Cardiac muscle cell (in vitro differentiated cells and primary cell): ENCODE results near the gene JAKMIP1. TPM values are rescaled to one million over a fixed set of nuclear protein-coding genes. Genes with fewer than 3 reads are reported as not detected.

Experiments
- DNase-seq, 2 donors: peaks; one replicate each; pipeline versions ENCODE4 v3.0.0 to v3.0.0-alpha.2; 2010 to 2017; ENCODE audit warnings: low read depth in 1 of 2, low spot score in 1 of 2
- H3K27ac ChIP-seq: fragments of 200-600 bp; sonication (generic); 2 replicates; pipeline ENCODE4 v1.5.1; 2016
- H3K27me3 ChIP-seq: fragments of 200-600 bp; sonication (generic); 2 replicates; pipeline ENCODE4 v1.6.0; 2016; ENCODE audit warnings: control low read depth
- H3K36me3 ChIP-seq: fragments of 200-600 bp; sonication (generic); 2 replicates; pipeline ENCODE4 v1.5.1; 2016; ENCODE audit warnings: control low read depth
- H3K4me1 ChIP-seq: fragments of 200-600 bp; sonication (generic); 2 replicates; pipeline ENCODE4 v1.8.1; 2017; ENCODE audit warnings: low read depth, mild to moderate bottlenecking, mixed run types
- H3K4me3 ChIP-seq: fragments of 200-600 bp; sonication (generic); 2 replicates; pipeline ENCODE4 v1.5.1; 2016; ENCODE audit warnings: mild to moderate bottlenecking
- H3K9me3 ChIP-seq: fragments of 200-600 bp; sonication (generic); 2 replicates; pipeline ENCODE4 v1.5.1; 2017; ENCODE audit warnings: low read depth, mild to moderate bottlenecking, control low read depth
- CTCF ChIP-seq: IDR thresholded peaks from 2 replicates; pipeline ENCODE4 v1.5.1; 2012; ENCODE audit warnings: low read depth, mild to moderate bottlenecking, low read length
- polyA plus RNA-seq: library from polyadenylated mRNA; unstranded; fragments of >200 nt; fragmentation: Nextera tagmentation; extraction: Ambion mirVana; gene quantifications from 2 replicates; pipeline ENCODE4 v1.2.1, GENCODE V29; 2016
- total RNA-seq: library from RNA; depleted of rRNA; stranded (reverse); fragments of >200 nt; gene quantifications from 2 replicates; pipeline ENCODE4 v1.2.3, GENCODE V29; 2016

Gene JAKMIP1
- total and polyA plus RNA-seq, 2 experiments from 2014 or later: 0.68 to 1.2 TPM

GRCh38 chr4:6153874-6154273, 46.5 kb downstream of the JAKMIP1 start:
- Histone ChIP-seq H3K9me3 (no peaks in the 10 kb centered on the region), H3K4me3 (no peak overlapping the region), H3K27me3 (no peaks in the 10 kb centered on the region), H3K4me1 (no peaks in the 10 kb centered on the region), H3K27ac (no peak overlapping the region), H3K36me3 (no peaks in the 10 kb centered on the region)
- DNase-seq: peak in 1 of 2 donors; percentile 22
- no peak for TF ChIP-seq CTCF

DNA sequence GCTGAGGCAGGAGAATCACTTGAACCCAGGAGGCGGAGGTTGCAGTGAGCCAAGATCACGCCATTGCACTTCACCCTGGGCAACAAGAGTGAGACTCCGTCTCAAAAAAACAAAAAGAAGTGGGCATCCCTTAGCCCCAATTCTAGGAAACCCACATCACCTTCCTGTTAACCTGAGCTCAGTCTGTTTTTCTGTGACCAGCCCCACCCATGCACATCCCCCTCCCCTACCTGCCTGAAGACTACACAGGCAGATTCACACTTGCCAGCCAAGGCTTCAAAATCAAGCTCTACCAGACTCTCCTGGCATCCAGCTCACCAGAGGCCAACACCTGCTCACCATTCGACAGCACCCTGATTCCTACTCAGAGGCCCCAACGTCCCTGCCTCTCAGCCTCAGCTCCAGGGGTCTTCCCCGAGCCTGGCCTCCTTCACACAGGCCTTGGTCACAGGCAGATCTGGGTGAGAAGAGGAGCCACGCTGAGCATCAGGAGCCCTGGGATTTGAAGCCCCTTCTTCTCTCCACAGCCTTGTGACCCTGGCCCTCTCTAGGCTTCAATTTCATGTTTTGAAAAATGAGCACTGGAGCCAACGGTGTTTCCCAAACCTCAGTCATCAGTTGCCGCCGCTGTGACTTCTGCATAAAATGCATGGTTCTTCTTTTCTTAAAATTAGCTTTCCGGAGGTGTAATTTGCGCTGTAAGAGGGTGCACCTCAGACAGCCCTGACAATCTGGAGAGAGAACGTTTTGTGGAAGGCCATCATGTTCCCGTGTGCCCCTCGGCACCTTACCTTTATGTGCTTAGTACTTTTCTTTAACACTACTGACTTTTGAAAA, 47.3 kb downstream of the JAKMIP1 start:
- Histone ChIP-seq H3K27ac (no peak overlapping the region), H3K4me1 (no peaks in the 10 kb centered on the region), H3K27me3 (no peaks in the 10 kb centered on the region), H3K9me3 (no peaks in the 10 kb centered on the region), H3K36me3 (no peaks in the 10 kb centered on the region), H3K4me3 (no peak overlapping the region)
- DNase-seq: no peak
- no peak for TF ChIP-seq CTCF

- Histone ChIP-seq H3K36me3 (no peaks in the 10 kb centered on the region), H3K9me3 (no peaks in the 10 kb centered on the region), H3K27ac (no peak overlapping the region), H3K4me1 (no peaks in the 10 kb centered on the region), H3K27me3 (no peaks in the 10 kb centered on the region), H3K4me3 (no peak overlapping the region)
- TF ChIP-seq CTCF: no peak
- no peak for DNase-seq
Observed at GRCh38 chr4:6150046-6150735, 50.2 kb downstream of the JAKMIP1 start.

DNA sequence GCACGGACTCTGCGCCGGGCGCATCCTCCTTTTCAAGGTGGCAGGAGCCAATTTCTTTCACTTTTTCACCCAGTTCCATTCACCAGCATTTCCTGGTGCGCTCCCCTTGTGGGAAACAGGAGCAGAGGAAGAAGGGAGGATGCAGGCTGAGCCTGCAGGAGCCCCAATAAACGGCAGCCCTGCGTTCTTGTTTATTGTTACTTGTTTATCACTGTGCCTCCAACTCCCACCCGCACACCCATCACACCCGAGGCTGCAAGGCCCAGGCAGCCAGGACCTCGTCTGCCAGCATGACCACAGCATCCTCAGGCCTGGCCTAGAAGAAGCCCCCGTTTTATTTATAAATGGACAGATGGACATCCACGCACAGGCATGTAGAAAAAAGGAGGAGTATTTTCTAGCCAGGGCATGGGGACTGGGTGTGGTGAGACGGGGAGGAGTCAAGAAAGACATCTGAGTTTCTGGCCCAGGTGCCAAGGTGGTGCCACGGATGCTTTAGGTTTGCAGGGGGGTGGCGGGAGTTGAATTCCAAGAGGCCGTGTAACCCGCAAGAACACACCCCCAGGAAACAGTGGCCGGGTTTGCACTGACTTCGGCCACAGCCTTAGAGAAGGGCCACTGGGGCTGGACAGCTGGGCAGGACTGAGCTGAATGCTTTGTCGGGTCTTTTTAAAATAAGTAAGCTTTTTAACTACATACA, 51.7 kb downstream of the JAKMIP1 start:
- Histone ChIP-seq H3K27me3 (no peaks in the 10 kb centered on the region), H3K4me3 (no peak overlapping the region), H3K27ac (no peak overlapping the region), H3K36me3 (no peaks in the 10 kb centered on the region), H3K9me3 (no peaks in the 10 kb centered on the region), H3K4me1 (no peaks in the 10 kb centered on the region)
- no peak for DNase-seq
- TF ChIP-seq CTCF: no peak

DNA sequence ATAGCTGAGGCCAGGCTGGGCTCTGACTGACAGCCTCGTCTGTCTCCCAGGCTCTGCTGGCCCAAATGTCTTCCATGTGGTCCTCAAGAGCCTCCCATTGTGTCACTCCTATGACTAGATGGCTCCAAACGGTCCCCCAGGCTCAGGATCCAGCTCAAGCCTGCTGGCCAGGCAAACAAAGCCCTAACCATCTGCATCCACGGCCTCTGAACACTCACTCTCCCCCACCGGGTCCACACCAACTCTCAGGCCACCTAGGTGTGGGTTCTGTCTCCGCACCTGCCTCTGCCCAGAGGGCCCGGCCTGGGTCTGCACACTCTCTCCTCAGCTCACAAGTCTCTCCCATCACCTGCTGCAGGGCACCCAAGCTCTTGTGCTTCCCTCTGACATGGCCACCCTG, 52.9 kb downstream of the JAKMIP1 start:
- Histone ChIP-seq H3K4me1 (no peaks in the 10 kb centered on the region), H3K27ac (no peak overlapping the region), H3K36me3 (no peaks in the 10 kb centered on the region), H3K4me3 (no peak overlapping the region), H3K27me3 (no peaks in the 10 kb centered on the region), H3K9me3 (no peaks in the 10 kb centered on the region)
- TF ChIP-seq CTCF: no peak
- no peak for DNase-seq
